ENCODE measurements around the gene SERBP1.

Gene SERBP1

GRCh38 chr1:67359592-67359991, 70.6 kb downstream of the SERBP1 start:
- no peak for DNase-seq (ENCODE audit: low read depth)
